HS-27A (cell line): ENCODE data around the gene EEF1A1.

Experiments used
- DNase-seq: peaks from one replicate; pipeline ENCODE4 v3.0.0-alpha.2; 2012; ENCODE audit warnings: low read depth, missing footprints

Gene EEF1A1

GRCh38 chr6:73505142-73505541 is 15.7 kb downstream of the EEF1A1 start:
- no peak for DNase-seq

GRCh38 chr6:73504160-73504559 is 16.7 kb downstream of the EEF1A1 start:
- no peak for DNase-seq

- no peak for DNase-seq
These were observed 17.6 kb downstream of the EEF1A1 start for GRCh38 chr6:73503027-73503772.

GRCh38 chr6:73497915-73498314 is 22.9 kb downstream of the EEF1A1 start:
- DNase-seq, result no peak

DNA sequence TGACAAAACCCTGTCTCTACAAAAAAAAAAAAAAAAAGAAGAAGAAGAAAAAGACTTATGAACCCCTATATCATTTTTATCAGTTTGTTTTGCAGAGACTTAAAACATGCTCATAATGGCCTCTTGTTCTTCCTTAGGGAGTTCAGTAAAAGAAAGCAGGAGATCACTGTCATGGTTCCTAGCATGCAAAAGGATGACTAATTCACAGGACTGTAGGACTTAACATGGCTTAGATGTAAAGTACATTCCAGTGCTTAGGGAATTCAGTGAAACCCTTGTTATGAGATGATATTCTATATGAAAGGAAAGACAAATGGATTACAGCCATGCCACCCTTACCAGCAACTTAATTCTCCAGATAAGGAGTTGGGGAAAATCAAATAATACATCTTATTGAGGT is 29.5 kb downstream of the EEF1A1 start:
- DNase-seq, result no peak

- no peak for DNase-seq
These were observed 33.4 kb downstream of the EEF1A1 start for GRCh38 chr6:73487473-73487872.

- no peak for DNase-seq
These were observed 36.4 kb downstream of the EEF1A1 start for GRCh38 chr6:73484438-73484837.

- no peak for DNase-seq
These were observed 38.9 kb downstream of the EEF1A1 start for GRCh38 chr6:73481969-73482368.

GRCh38 chr6:73477407-73477806 is 43.4 kb downstream of the EEF1A1 start:
- DNase-seq, result no peak

- no peak for DNase-seq
These were observed 44.1 kb downstream of the EEF1A1 start for GRCh38 chr6:73476723-73477122.

DNA sequence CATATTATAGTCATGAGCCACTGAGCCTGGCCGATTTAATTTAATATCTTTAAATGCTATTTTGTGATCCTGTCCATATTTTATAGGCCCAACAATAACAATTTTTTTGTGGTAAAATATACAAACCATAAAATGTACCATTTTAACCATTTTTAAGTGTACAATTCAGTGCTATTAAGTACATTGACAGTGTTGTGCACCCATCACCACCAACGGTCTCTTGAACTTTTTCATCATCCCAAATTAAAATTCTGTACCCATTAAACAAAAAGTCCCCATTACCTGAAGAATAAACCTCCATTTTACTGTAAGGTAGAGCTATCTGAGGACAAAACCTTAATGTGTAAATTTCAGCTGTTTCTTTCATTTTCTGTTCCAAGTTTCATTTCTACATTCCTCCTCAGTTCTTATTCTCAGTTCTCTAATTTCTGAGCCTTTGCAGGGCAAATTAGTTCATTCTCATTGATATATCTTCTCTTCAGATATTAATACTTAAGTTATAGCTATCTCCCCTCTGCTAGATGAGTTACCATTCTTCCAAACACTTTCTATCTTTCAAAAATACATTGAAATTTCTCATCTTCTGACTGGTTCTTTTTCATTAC is 49.0 kb downstream of the EEF1A1 start:
- DNase-seq, result no peak
